ENCODE results near the gene CDC42BPA. TPM values are rescaled to one million over a fixed set of nuclear protein-coding genes. Genes with fewer than 3 reads are reported as not detected.

Gene CDC42BPA
- total RNA-seq, 2 donors from 2014 or later: 46.2 to 49.9 TPM

DNA sequence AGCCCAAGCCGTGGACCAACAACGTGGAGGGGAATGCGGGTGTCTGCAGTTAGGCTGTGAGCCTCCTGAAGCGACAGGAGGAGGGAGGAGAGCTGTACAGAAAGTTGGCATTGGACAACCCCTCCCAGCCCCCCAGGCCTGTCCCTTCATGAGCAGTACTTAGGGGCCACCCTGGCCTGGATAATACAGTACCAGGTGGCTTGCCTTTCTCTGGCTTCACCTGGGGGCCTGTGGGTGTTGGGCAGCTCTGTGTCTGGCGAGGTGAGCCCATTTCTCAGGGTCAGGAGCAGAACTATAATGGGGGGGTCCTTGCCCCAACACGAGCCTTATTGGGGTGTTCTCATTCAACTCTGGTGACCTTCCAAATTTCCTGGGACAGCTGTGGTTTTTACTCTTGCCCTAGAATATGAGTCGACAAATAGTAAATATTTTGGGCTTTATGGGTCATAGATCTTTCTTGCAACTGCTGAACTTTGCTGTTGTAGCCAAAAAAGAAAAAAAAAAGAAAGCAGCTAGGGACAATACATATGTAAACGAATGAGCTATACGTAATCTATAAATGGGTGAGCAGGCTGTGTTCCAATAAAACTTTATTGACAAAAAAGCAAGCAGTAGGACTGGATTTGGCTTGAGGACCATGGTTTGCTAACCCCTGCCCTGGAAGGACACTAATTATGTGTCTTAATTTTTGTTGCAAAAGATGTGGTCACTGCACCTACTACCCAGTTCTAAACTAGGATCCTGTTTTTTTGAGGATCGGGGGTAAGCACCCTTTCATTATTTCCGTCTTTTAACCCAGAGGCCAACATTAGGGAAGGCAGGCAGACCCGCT is 366.8 kb downstream of the CDC42BPA start:
- ATAC-seq (no peak), DNase-seq (no peak)
- intact Hi-C loops (cut with DNase I, micrococcal nuclease): no loop called here

DNA sequence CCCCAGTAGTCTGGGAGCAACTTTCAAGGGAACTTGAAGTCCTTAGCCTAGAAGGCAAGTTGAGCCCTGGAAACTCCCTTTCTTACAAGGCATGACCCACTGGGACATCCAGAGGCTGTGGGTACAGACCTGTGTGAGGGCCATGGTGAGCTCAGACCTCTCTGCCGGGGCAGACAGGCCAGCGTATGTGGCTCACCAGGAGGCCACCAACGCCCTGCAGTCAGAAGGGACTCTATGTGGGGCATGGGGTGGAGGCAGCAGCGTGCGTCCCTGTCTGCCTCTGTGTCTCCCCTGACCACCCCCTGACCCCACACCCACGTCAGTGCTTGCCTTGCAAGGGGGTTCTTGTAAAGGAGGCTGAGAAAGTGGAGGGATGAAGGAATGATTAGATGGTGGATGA is 367.4 kb downstream of the CDC42BPA start:
- intact Hi-C loops (cut with DNase I, micrococcal nuclease): no loop called here
- no peak for ATAC-seq
- no peak for DNase-seq

DNA sequence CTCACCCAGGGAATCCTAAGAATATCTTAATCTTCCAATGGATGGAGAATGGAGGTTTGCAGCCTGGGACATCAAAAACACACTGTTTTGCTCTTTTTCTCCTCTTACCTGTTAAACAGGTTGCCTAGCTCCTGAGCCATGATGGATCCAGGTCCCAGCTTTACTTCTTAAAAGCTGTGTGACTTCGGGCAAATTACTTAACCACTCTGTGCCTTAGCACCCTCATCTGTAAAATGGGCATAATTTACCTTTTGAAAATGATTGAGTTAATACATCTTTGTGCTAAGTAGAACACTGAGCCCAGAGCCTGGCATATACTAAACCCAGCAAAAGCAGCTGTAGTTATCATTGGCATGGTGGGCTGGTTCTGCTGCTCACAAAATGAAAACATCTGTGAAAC is 368.0 kb downstream of the CDC42BPA start:
- intact Hi-C loops (cut with DNase I, micrococcal nuclease): no loop called here
- no peak for ATAC-seq

DNA sequence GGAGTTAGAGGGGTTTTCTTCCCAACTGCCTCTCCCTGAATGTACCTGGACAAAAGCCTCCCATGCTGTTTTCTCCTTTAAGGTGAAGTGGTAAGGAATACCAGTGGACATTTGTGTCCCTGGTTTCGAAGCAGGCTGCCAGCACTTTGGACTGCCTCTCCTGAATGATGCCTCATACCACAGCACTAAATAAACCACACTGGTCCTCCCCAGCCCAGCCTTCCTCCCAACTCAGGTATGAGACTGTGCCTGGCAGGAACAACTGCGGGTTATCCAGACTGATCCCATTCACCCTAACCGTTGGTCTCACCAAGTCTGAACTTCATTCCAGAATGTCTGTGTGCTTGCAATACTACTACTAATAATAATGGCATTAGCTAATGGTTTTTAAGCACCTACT is 368.9 kb downstream of the CDC42BPA start:
- ATAC-seq (no peak), DNase-seq (no peak)
- intact Hi-C loops (cut with DNase I, micrococcal nuclease): no loop called here

More for the DNA sequence above, 368.0 kb downstream of the CDC42BPA start:
- DNase-seq: no peak

DNA sequence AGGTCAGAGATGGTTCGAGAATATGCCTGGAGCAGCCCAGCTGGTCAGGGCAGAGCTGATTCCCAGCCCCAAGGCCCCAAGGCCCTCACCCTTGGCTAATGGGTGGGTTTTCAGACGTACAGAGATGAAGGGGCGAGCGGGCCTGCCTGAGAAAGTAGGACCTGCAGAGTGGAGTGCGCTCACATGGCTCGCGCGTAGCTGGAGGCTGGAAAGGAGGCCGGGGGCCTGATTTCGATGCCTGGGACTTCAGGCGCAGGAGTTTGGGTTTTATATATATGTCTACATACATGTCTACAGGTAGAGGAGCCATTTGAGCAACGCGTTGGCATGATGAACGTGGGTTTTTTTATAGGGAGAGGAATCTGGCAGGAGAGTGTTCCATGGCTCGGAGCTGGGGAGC is 369.3 kb downstream of the CDC42BPA start:
- intact Hi-C loops (cut with DNase I, micrococcal nuclease): no loop called here
- no peak for DNase-seq
- ATAC-seq: no peak

DNA sequence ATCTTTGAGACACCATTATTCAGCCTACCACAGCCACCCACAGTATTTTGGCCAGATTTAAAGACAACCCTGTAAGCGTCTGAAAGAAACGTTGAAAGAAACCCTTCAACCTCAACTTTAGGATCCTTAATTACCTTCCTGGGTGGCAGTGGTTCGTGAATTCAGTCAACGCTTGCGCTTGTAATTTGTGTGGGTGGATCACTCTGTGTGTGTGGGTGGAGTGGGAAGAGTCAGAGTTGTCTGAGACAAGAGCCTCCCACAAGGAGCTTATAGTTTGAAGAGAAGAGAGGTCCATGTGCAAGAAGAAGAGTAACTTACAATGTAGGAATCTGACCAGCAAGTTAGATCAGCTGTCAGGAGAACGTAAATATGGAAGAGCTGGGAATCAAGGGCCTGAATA is 369.8 kb downstream of the CDC42BPA start:
- intact Hi-C loops (cut with DNase I, micrococcal nuclease): no loop called here
- DNase-seq (no peak), ATAC-seq (no peak)

DNA sequence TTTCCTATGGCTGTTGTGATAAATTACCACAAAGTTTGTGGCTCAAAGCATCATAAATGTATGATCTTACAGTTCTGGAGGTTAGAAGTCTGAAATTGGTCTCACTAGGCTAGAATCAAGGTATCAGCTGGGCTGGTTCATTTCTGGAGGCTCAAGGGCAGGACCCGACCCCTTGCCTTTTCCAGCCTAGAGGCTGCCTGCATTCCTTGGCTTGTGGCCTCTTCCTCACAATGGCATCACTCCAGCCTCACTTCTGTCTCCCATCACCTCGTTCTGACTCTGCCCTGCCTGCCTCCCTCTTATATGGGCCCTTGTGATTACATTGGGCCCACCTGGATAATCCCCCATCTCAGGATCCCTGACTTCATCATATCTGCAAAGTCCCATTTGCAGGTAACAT is 370.2 kb downstream of the CDC42BPA start:
- no peak for ATAC-seq
- intact Hi-C loops (cut with DNase I, micrococcal nuclease): no loop called here
- DNase-seq: no peak

DNA sequence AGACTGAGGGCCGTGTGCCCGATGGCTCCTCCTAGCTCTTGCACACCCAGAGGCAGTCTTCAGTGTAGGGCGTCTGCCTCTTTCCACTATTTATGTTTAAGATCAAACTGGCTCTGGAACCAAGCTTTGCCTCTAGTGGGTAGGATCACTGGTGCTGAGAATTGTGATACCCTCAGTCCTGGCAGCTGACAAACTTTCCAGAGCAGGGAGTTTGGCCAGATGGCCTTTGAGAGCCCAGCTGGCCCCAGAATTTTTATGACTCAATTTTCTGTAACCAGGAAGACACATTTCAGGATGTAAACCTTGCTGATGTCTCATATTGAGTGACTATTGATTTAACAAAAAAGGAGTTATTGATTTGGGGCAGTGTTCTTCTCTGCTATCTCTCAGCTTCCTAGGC is 371.5 kb downstream of the CDC42BPA start:
- peak; percentile 12 for ATAC-seq
- DNase-seq: no peak
- intact Hi-C loops (cut with DNase I, micrococcal nuclease): no loop called here

DNA sequence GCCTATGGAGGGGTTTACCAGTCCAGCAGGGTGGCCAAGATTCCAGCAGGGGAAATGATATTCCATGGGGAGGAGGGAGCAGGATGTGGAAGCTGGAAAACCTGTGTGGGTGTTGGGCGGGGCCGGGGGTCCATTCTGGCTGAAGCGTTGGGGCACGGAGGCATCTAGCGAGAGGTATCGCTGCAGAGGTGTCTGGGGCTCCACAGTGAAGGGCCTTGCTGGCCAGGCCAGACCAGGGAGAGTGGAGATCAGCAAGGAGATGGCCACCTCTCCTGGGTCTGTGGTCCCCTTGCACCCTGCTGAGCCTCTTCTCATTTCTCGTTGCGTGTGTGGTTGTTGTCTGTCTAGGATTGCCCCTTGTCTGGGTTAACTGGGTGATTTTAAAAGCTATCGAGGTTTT is 372.0 kb downstream of the CDC42BPA start:
- intact Hi-C loops (cut with DNase I, micrococcal nuclease): no loop called here
- no peak for ATAC-seq
- no peak for DNase-seq

DNA sequence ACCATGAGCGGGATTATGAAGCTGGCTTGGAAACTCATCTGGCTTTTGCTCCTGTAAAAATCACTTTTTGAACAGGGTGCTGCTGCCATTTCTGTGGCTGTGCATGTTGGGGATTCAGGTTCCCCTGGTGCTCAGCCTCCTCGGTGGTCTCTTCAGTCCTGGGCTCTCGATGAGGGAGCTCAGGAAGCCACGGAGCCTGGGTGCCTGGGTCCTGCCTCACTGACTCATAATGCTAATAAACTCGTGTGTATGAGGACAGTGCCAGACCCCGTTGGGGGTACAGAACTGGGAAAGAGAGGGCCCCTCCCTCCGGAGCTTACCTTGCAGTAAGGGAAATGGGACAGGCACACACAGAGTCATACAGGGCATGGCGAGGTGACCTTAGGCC is 372.4 kb downstream of the CDC42BPA start:
- DNase-seq (no peak), ATAC-seq (no peak)
- intact Hi-C loops (cut with DNase I, micrococcal nuclease): no loop called here

DNA sequence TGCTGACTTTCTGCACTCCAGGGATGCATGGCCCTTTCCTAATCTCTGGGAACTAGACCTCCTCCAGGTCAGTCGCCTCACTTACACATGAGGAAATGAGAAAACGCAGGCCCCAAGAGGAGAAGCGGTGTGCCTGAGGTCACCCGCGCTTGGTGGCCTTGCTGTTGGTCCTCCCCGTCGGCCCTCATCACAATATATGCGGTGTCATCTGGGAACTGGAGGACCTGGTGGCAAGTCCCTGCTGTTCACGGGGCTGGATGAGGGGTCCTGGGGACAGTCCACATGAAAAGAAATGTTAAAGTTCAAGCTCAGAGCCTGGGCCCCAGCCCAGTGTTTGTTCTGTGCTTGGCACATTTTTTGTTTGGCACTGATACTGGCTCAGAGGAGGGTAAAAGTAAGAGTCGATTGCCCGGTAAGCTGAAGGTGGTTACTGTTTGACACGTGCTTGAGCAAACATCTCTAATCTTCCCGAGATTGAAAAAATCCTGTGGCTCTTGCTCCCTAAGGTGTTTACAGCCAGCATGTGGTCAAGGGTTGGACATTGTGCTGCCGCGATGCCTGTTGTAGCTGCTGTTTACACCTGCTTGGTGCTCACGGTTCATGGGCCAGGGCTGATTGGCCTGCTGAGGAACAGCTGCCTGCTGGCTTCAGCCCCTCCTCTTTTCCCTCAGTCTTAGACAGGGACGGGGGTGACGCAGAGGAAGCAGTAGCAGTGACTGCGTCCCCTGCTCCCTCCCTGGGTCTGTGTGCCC is 373.0 kb downstream of the CDC42BPA start:
- DNase-seq: peak; percentile 76 to 89
- intact Hi-C loops (cut with DNase I, micrococcal nuclease): no loop called here

DNA sequence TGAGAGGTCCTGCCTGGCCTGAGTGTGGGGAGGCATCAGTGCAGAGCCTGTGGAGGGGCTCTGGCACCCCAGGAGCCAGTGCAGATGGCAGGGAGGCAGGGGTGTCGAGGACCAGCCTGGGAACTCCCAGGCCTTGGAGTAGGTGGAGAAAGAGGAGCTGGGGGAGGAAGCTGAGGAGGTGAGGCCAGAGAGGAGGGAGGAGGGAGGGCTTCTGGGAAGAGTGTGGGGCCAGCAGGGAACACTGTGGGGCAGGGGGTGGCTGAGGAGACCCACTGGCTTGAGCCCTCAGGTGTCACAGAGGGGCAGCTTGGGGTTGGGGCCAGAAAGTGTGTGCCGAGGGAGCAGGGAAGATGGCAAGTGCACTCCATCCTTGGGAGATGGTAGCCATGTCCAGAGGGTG is 374.4 kb downstream of the CDC42BPA start:
- DNase-seq (no peak), ATAC-seq (no peak)
- intact Hi-C loops (cut with DNase I, micrococcal nuclease): no loop called here

More for the DNA sequence above, 373.0 kb downstream of the CDC42BPA start:
- ATAC-seq: peak; percentile 88

DNA sequence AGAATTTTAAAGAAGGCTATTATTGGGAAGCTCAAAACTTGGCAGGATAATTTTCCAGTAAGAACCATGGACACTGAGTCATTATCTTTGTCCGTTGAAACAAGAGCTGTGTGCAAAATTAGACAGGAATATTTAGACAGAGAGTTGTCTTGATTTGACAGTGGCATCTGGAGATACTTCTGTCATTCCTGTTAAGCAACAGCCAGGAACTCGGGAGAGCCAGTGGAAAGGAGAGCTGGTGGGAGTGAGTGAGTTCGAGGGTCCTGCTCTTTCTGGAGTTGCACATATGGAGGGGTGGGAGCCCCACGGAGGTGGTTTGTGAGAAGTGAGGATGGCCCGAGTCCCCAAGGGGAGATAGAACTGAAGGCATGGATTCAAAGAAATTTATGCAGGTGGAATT is 375.1 kb downstream of the CDC42BPA start:
- intact Hi-C loops (cut with DNase I, micrococcal nuclease): no loop called here
- ATAC-seq: no peak

DNA sequence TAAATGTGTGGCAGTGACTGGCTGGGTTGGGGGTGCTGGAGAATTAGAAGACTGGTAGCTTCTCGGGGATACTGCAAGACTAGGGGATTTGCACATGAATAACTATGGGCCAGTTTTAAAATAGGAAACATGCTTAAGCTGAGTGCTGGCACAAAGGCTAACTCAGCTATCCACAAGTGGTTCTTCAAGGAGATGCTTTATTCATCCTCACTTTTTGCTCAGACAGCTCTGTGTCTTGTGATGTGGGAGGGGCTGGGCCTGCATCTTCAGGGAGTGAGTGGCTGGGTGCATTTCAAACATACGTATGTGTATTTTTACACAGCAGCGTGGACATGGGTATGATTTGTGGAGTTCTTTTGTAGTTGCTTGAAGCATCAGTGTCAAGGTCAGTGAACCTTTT is 375.9 kb downstream of the CDC42BPA start:
- intact Hi-C loops (cut with DNase I, micrococcal nuclease): no loop called here
- DNase-seq (no peak), ATAC-seq (no peak)

More for the DNA sequence above, 375.1 kb downstream of the CDC42BPA start:
- no peak for DNase-seq

DNA sequence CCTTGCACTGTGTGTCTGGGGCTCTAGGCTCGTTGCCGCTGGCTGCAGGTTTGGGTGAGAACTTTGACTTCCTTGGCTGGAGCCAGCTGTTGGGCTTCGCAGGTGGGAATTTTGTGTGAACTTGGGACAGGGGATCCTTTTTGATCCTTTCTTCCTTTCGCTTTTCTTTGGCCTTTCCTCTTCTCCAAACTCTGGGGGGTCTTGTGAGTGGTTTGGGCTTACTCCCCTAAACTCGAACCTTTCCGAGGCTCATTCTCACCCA is 377.6 kb downstream of the CDC42BPA start:
- DNase-seq: no peak
- ATAC-seq: no peak
- intact Hi-C loops (cut with DNase I, micrococcal nuclease): no loop called here

DNA sequence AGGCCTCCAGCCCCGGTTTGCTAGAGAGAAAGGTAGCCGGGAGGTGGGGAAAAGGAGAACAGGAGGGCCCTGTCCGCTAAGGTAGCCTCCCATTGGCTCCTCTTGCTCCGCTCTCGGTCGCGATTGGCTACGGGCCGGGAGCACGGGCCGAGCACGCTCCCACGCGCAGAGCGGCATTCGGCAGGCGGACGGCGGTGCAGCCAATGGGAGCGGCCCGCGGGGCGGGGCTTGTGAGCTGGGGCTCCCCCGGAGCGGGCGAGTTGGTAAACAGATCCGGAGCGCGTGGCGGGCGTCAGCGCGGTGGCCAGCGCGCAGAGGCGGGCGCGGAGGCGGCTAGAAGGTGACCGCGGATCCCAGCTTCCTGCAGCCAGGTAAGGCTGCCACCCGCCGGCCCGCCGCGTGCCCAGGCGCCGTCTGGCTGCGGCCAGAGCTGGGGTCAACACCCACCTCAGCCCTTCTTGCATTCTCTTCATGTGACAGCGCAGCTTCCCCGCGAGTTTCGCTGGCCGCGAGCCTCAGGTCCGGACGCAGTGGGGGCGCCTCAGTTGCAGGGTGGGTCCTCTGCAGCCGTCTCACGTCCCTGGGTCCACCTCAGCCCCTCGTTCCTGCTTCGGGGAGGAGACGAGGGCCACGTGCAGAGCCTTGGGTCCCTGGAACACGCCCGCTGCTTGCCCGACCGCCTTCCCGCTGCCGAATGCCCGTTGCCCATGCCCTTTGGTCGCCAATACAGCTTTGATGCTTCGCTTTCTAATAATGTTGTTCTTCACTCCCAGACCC is 378.1 kb downstream of the CDC42BPA start, which contains the start of gene COQ8A:
COQ8A (plus strand) TSS at position 266 of the 777 bp plus-strand sequence. CDS start 21,092 bp downstream, outside the sequence.
- peak; percentile 87 for ATAC-seq
- peak; percentile 99 for DNase-seq
- intact Hi-C loops (cut with DNase I, micrococcal nuclease): no loop called here
